ENCODE measurements around the gene THYN1. TPM values are rescaled to one million over a fixed set of nuclear protein-coding genes. Genes with fewer than 3 reads are reported as not detected.

THYN1 gene
- total and polyA plus RNA-seq, 2 donors (not counting 3 experiments of a cell fraction or from before 2014, with no cell fraction given), result 35.7 to 38.0 TPM

- no peak for TF ChIP-seq POLR2AphosphoS5 (IDR thresholded peaks at IDR 0.05; ENCODE audit: insufficient read depth, low read depth, low read length)
- no peaks in the 10 kb centered on the region for H3K79me2 ChIP-seq (ENCODE audit: control insufficient read depth, insufficient read depth, low read length)
- DNase-seq (ENCODE audit: low read depth, low spot score), result no peak
- no peaks in the 10 kb centered on the region for H4K20me1 ChIP-seq (replicated peaks; ENCODE audit: control insufficient read depth, extremely low read depth, insufficient read depth, low read length)
- no peaks in the 10 kb centered on the region for H3K9me1 ChIP-seq (replicated peaks; ENCODE audit: control insufficient read depth, extremely low read depth, insufficient read depth, low read length)
- dilution Hi-C loops (cut with MboI; ENCODE audit: extremely low pct_ligation_motif_present, low sequenced_read_pairs), result no loop called here
- POLR2A ChIA-PET, result no interaction called here
- no peaks in the 10 kb centered on the region for H3K4me1 ChIP-seq (ENCODE audit: control insufficient read depth, extremely low read depth, insufficient read depth, low read length)
- no peaks in the 10 kb centered on the region for H3K9me3 ChIP-seq (replicated peaks; ENCODE audit: control insufficient read depth, insufficient read depth, low read length)
- no peak overlapping the region for H3K27ac ChIP-seq (ENCODE audit: insufficient read depth, low read depth, low read length)
- H3K4me2 ChIP-seq (ENCODE audit: insufficient read depth, low read length), result no peak overlapping the region
- H3K36me3 ChIP-seq (ENCODE audit: control insufficient read depth in 2 of 2, extremely low read depth in 1 of 2, insufficient read depth in 2 of 2, low read length in 2 of 2), result peaks cover 5 to 54% of the 10 kb centered on the region in 2 experiments
- H2AFZ ChIP-seq (ENCODE audit: low read depth, low read length), result no peak overlapping the region
- no peaks in the 10 kb centered on the region for H3K27me3 ChIP-seq (ENCODE audit: control insufficient read depth in 2 of 2, insufficient read depth in 2 of 2, low read length in 2 of 2)
- CTCF ChIA-PET, result interaction anchor here (1.0 kb wide), 1 partner anchor 196 kb away, joined by 3 read pairs; no protein-coding TSS in a partner anchor
- FAIRE-seq, result no peak
- H3K4me3 ChIP-seq (replicated peaks in 1 of 3; ENCODE audit: insufficient read depth in 1 of 3, low read depth in 1 of 3, low read length in 3 of 3), result no peak overlapping the region
- intact Hi-C loops (cut with micrococcal nuclease), result no loop called here
- no TSS peak for BruUV-seq (replicated peaks)
- no peak overlapping the region for H3K9ac ChIP-seq (replicated peaks; ENCODE audit: extremely low read depth, insufficient read depth, low read length)
These were observed 7.1 kb downstream of the THYN1 start for GRCh38 chr11:134246100-134246499.

GRCh38 chr11:134245434-134245833 lies 7.7 kb downstream of the THYN1 start:
- H3K4me2 ChIP-seq (ENCODE audit: insufficient read depth, low read length), result no peak overlapping the region
- H3K4me1 ChIP-seq (ENCODE audit: control insufficient read depth, extremely low read depth, insufficient read depth, low read length), result no peaks in the 10 kb centered on the region
- DNase-seq (ENCODE audit: low read depth, low spot score) (no peak), FAIRE-seq (no peak)
- BruUV-seq (replicated peaks), result no TSS peak
- intact Hi-C loops (cut with micrococcal nuclease), result no loop called here
- no peak overlapping the region for H3K9ac ChIP-seq (replicated peaks; ENCODE audit: extremely low read depth, insufficient read depth, low read length)
- H3K4me3 ChIP-seq (replicated peaks in 1 of 3; ENCODE audit: insufficient read depth in 1 of 3, low read depth in 1 of 3, low read length in 3 of 3), result no peak overlapping the region
- no peaks in the 10 kb centered on the region for H3K9me3 ChIP-seq (replicated peaks; ENCODE audit: control insufficient read depth, insufficient read depth, low read length)
- dilution Hi-C loops (cut with MboI; ENCODE audit: extremely low pct_ligation_motif_present, low sequenced_read_pairs), result no loop called here
- TF ChIP-seq POLR2A (IDR thresholded peaks at IDR 0.05; ENCODE audit: low read depth, low read length) (no peak), FOS (IDR thresholded peaks at IDR 0.05; ENCODE audit: borderline replicate concordance, insufficient read depth, low read length) (no peak), JUN (IDR thresholded peaks at IDR 0.05; ENCODE audit: borderline replicate concordance, insufficient read depth, insufficient read length, low read depth) (no peak), EZH2 (IDR thresholded peaks at IDR 0.05; ENCODE audit: borderline replicate concordance, low read depth, low read length, severe bottlenecking) (no peak), GATA2 (IDR thresholded peaks at IDR 0.05; ENCODE audit: insufficient read depth, insufficient read length, low read depth, low read length) (no peak), MAX (IDR thresholded peaks at IDR 0.05; ENCODE audit: insufficient read depth, insufficient read length) (no peak), MYC (IDR thresholded peaks at IDR 0.05; ENCODE audit: low read depth, low read length) (no peak), POLR2AphosphoS5 (IDR thresholded peaks at IDR 0.05; ENCODE audit: insufficient read depth, low read depth, low read length) (no peak)
- TF ChIP-seq, protein P1, sequence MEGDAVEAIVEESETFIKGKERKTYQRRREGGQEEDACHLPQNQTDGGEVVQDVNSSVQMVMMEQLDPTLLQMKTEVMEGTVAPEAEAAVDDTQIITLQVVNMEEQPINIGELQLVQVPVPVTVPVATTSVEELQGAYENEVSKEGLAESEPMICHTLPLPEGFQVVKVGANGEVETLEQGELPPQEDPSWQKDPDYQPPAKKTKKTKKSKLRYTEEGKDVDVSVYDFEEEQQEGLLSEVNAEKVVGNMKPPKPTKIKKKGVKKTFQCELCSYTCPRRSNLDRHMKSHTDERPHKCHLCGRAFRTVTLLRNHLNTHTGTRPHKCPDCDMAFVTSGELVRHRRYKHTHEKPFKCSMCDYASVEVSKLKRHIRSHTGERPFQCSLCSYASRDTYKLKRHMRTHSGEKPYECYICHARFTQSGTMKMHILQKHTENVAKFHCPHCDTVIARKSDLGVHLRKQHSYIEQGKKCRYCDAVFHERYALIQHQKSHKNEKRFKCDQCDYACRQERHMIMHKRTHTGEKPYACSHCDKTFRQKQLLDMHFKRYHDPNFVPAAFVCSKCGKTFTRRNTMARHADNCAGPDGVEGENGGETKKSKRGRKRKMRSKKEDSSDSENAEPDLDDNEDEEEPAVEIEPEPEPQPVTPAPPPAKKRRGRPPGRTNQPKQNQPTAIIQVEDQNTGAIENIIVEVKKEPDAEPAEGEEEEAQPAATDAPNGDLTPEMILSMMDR (IDR thresholded peaks at IDR 0.05; ENCODE audit: extremely low read depth in 1 of 2, insufficient read depth in 1 of 2, low read depth in 1 of 2, low read length in 2 of 2), result no peak
- H3K9me1 ChIP-seq (replicated peaks; ENCODE audit: control insufficient read depth, extremely low read depth, insufficient read depth, low read length), result no peaks in the 10 kb centered on the region
- no peak overlapping the region for H3K27ac ChIP-seq (ENCODE audit: insufficient read depth, low read depth, low read length)
- H3K27me3 ChIP-seq (ENCODE audit: control insufficient read depth in 2 of 2, insufficient read depth in 2 of 2, low read length in 2 of 2), result no peaks in the 10 kb centered on the region
- no peaks in the 10 kb centered on the region for H4K20me1 ChIP-seq (replicated peaks; ENCODE audit: control insufficient read depth, extremely low read depth, insufficient read depth, low read length)
- peaks cover 5 to 51% of the 10 kb centered on the region in 2 experiments for H3K36me3 ChIP-seq (ENCODE audit: control insufficient read depth in 2 of 2, extremely low read depth in 1 of 2, insufficient read depth in 2 of 2, low read length in 2 of 2)
- CTCF ChIA-PET, result interaction anchor here (1.0 to 2.4 kb wide), 5 partner anchors 20 to 318 kb away, joined by 3 to 21 read pairs (median 9); partner anchors contain the start of genes NCAPD3 and VPS26B
- H2AFZ ChIP-seq (ENCODE audit: low read depth, low read length), result no peak overlapping the region
- POLR2A ChIA-PET, result no interaction called here
- H3K79me2 ChIP-seq (ENCODE audit: control insufficient read depth, insufficient read depth, low read length), result no peaks in the 10 kb centered on the region

All from endothelial cell of umbilical vein (primary cell).